HCT116 (cell line): ENCODE measurements around the gene ZNF230.

Experiments
- EZH2 ChIP-seq: fragments of 200-600 bp; sonication (generic); IDR thresholded peaks from 2 replicates; pipeline ENCODE4 v1.6.1; 2017; ENCODE audit warnings: antibody characterized with exemption, mixed run types
- EZH2phosphoT487 ChIP-seq: fragments of 200-600 bp; IDR thresholded peaks from 2 replicates; pipeline ENCODE4 v1.6.1; 2018; ENCODE audit warnings: antibody characterized with exemption, borderline replicate concordance
- POLR2A ChIP-seq: IDR thresholded peaks from 2 replicates; pipeline ENCODE4 v1.7.0; 2011; ENCODE audit warnings: borderline replicate concordance; ENCODE audit not compliant: insufficient read depth, insufficient read length; ENCODE audit errors: extremely low read depth
- POLR2AphosphoS5 ChIP-seq: IDR thresholded peaks from 2 replicates; pipeline ENCODE4 v1.6.1; 2011; ENCODE audit warnings: mild to moderate bottlenecking, low read depth, low read length, moderate library complexity
- SIN3A ChIP-seq: IDR thresholded peaks from 2 replicates; pipeline ENCODE4 v1.6.1; 2012; ENCODE audit warnings: low read depth
- SRF ChIP-seq: IDR thresholded peaks from 2 replicates; pipeline ENCODE4 v1.6.1; 2012; ENCODE audit warnings: low read depth
- TF ChIP-seq, protein P1 (sequence below), 3 experiments: fragments of 200-600 bp in 1 of 3; sonication (generic) in 1 of 3; IDR thresholded peaks in 2 of 3; conservative IDR thresholded peaks in 1 of 3; 2 replicates each; pipeline ENCODE4 v1.5.1; 2012 to 2017; ENCODE audit warnings: low read depth in 2 of 3, low read length in 2 of 3, antibody characterized with exemption in 1 of 3, borderline replicate concordance in 1 of 3, control low read depth in 1 of 3, mild to moderate bottlenecking in 1 of 3, mixed read lengths in 1 of 3, mixed run types in 1 of 3, moderate library complexity in 1 of 3; ENCODE audit not compliant: insufficient read depth in 1 of 3
- TF ChIP-seq, protein P2 (sequence below): IDR thresholded peaks from 2 replicates; pipeline ENCODE4 v1.6.1; 2012; ENCODE audit warnings: low read depth

DNA sequence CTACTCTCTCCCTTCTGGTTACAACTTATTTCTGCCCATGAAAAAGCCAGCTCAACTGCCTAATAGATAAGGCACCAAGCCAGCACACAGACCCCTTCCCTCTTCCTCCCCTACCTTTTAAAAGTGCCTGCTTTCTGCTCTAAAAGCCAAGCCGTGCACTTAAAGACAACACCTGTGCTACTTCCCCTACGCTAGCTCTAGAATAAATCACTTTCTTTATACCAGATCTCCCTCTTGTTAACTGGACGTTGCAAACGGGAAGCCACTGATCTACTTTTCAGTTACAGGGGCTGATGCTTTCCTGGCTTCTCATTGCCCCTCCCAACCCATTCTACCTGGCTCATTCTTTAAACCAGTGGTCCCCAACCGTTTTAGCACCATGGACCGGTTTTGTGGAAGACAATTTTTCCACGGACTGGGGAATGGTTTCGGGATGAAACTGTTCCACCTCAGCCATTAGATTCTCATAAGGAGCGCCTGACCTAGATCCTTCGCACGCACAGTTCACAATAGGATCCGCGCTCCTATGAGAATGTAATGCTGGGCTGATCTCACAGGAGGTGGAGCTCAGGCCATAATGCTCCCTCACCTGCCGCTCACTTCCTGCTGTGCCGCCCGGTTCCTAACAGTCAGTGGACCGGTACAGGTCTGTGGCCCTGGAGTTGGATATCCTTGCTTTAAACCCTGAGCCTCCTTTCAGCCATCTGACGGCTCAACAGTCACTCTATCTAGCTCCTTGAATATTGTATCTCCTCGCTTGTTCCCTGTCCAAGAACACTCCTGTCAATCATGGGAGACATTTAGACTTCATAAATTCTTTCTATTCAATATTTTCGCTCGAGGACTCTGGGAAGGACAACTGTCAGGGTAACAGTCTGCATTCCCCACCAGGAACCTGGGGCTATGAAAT lies 48.2 kb downstream of the ZNF230 start:
- TF ChIP-seq, protein P1, sequence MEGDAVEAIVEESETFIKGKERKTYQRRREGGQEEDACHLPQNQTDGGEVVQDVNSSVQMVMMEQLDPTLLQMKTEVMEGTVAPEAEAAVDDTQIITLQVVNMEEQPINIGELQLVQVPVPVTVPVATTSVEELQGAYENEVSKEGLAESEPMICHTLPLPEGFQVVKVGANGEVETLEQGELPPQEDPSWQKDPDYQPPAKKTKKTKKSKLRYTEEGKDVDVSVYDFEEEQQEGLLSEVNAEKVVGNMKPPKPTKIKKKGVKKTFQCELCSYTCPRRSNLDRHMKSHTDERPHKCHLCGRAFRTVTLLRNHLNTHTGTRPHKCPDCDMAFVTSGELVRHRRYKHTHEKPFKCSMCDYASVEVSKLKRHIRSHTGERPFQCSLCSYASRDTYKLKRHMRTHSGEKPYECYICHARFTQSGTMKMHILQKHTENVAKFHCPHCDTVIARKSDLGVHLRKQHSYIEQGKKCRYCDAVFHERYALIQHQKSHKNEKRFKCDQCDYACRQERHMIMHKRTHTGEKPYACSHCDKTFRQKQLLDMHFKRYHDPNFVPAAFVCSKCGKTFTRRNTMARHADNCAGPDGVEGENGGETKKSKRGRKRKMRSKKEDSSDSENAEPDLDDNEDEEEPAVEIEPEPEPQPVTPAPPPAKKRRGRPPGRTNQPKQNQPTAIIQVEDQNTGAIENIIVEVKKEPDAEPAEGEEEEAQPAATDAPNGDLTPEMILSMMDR (IDR thresholded peaks at IDR 0.05 in 2 of 3, conservative IDR thresholded peaks at IDR 0.05 in 1 of 3; ENCODE audit: borderline replicate concordance in 1 of 3, insufficient read depth in 1 of 3, low read depth in 2 of 3, low read length in 2 of 3) = no peak
- TF ChIP-seq SIN3A = no peak
- no peak for TF ChIP-seq EZH2
- TF ChIP-seq POLR2A = no peak
- TF ChIP-seq, protein P2, sequence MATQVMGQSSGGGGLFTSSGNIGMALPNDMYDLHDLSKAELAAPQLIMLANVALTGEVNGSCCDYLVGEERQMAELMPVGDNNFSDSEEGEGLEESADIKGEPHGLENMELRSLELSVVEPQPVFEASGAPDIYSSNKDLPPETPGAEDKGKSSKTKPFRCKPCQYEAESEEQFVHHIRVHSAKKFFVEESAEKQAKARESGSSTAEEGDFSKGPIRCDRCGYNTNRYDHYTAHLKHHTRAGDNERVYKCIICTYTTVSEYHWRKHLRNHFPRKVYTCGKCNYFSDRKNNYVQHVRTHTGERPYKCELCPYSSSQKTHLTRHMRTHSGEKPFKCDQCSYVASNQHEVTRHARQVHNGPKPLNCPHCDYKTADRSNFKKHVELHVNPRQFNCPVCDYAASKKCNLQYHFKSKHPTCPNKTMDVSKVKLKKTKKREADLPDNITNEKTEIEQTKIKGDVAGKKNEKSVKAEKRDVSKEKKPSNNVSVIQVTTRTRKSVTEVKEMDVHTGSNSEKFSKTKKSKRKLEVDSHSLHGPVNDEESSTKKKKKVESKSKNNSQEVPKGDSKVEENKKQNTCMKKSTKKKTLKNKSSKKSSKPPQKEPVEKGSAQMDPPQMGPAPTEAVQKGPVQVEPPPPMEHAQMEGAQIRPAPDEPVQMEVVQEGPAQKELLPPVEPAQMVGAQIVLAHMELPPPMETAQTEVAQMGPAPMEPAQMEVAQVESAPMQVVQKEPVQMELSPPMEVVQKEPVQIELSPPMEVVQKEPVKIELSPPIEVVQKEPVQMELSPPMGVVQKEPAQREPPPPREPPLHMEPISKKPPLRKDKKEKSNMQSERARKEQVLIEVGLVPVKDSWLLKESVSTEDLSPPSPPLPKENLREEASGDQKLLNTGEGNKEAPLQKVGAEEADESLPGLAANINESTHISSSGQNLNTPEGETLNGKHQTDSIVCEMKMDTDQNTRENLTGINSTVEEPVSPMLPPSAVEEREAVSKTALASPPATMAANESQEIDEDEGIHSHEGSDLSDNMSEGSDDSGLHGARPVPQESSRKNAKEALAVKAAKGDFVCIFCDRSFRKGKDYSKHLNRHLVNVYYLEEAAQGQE = no peak
- no peak for TF ChIP-seq POLR2AphosphoS5
- no peak for TF ChIP-seq EZH2phosphoT487
- no peak for TF ChIP-seq SRF
